NCI-H2081 (cell line): Measurements from ENCODE around the gene ASNS.
A peak's percentile ranks its signal among the peaks of the same experiment; 100 is the strongest.
"Not testable (repeated sequence)": the region's sequence is repeated elsewhere in the genome, so short reads cannot be mapped to it uniquely, and the experiment has no call there.

ENCODE experiments used
- DNase-seq, 2 experiments: peaks; one replicate each; lab custom pipeline; 2025; lab: John Stamatoyannopoulos, UW

Gene ASNS, protein sequence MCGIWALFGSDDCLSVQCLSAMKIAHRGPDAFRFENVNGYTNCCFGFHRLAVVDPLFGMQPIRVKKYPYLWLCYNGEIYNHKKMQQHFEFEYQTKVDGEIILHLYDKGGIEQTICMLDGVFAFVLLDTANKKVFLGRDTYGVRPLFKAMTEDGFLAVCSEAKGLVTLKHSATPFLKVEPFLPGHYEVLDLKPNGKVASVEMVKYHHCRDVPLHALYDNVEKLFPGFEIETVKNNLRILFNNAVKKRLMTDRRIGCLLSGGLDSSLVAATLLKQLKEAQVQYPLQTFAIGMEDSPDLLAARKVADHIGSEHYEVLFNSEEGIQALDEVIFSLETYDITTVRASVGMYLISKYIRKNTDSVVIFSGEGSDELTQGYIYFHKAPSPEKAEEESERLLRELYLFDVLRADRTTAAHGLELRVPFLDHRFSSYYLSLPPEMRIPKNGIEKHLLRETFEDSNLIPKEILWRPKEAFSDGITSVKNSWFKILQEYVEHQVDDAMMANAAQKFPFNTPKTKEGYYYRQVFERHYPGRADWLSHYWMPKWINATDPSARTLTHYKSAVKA

DNA sequence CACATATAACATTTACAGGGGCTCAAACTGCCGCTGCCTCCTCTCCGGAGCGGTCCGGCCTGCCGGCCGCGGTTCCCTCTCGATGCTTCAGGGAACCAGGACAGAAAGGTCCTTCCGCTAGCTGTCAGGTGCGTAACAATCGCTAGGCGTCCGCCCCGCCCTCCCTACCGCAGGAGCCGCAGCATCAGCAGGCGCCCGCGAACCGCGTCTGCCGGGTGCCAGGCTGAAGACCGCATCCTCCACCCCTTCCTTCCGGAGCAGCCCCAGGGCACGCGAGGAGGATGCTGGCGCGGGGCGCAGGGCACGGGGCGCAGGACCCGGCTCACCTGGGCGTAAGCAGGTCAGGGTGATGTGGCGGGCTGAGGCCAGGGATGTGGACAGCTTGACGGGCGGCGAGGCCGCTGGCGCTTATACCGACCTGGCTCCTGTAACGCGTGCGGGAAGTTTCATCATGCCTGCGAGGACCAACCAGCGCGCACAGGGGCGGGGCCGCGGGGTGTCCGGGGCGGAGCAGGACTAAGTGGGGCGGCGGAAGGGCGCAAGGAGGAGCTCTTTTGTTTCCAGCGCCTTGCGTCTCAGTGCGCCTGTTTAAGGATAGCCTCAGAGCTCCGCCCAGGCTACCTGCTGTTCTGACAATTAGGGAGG is at the start of gene ASNS:
TSS of gene ASNS (minus strand) at position 384 of the 645 bp plus-strand sequence. CDS start 3,252 bp downstream, outside the sequence.
- DNase-seq, result peak; percentile 97 to 98

DNA sequence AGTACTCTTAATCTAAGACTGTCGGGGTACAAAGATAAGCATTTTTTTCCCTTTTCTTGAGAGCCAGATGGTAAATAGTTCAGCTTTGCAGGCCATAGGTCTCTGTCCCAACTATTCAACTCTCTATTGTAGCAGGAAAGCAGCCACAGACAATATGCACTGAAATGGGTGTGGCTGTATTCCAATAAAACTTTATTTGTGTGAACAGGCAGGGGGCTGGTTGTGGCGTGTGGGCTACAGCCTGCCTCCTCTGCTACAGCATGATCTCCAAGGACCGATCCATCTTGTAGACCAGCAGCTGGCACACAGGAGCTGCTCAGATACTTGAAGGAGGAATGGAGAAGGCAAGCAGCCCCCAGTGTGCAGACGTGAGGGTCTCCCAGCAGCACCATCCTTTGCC is 49.0 kb upstream of the ASNS start:
- not testable (repeated sequence) for DNase-seq

DNA sequence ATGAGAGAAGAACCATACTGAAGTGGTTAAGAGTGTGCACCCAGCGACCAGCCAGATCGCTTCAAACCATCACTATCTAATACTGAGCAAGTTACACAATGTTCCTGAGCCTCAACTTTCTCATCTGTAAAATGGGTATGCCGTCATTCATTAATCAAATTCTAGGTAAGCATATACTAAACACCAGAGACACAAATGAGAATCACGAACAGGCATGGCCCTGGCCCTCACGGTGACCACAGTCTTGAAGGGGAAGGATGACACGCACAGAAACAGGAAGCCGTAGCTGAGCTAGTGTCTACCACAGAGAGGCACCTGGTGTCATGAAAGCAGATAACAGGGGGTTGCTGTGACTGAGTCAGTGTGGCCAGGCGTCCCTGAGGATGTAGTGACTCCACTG is 43.1 kb upstream of the ASNS start:
- not testable (repeated sequence) for DNase-seq

DNA sequence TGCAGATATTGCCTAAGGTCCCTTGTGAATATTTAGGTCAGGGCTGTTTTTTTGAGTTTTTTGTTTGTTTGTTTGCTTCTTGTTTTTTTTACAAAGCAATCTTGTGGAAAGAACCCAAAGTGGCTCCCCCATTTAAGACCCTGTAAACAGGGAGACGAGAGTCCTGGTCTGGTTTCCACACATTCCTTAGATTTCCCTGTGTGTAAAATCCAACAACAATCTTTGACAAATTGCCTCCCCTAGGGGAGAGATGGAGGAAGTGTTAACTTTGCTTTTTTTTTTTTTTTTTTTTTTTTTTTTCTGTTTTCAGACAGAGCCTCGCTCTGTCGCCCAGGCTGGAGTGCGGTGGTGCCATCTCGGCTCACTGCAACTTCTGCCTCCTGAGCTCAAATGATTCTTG is 40.1 kb upstream of the ASNS start:
- DNase-seq, result not testable (repeated sequence)

DNA sequence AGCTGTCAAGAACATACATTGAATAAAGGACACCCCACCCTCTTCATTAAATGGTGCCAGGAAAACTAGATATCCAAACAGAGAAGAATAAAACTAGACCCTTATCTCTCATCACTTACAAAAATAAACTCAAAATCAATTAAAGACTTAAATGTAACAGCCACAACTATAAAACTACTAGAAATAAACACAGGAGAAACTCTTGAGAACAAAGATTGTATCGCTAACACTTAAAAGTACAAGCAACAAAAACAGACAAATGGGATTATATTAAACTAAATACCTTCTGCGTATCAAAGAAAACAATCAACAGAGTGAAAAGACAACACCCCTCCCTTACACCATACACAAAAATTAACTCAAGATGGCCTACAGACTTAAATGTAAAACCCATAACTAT is 24.7 kb upstream of the ASNS start:
- DNase-seq, result not testable (repeated sequence)

DNA sequence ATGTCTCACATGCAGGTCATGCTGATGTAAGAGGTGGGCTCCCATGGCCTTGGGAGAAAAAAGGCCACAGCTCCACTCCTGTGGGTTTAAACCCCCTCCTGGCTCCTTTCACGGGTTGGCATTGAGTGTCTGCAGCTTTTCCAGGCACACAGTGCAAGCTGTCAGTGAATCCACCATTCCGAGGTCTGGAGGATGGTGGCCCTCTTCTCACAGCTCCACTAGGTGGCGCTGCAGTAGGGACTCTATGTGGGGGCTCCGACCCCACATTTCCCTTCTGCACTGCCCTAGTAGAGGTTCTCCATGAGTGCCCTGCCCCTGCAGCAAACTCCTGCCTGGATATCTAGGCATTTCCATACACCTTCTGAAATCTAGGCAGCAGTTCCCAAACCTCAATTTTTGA is 19.5 kb upstream of the ASNS start:
- DNase-seq, result not testable (repeated sequence)

DNA sequence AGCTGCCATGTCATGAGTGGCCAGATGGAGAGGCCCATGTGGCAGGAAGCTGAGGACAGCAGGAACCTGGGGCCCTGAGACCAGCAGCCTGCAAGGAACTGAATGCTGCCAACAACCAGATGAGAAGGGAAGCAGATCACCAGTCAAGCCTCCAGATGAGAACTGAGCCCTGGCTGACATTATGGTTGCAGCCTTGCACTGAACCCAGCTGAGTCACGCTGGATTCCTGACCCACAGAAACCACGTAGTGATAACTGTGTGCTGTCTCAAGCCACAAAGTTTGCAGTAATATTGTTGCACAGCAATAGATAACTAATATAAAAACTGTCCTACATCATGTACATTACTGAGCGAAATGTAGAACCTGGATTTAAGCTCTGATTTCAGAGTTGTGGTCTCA is 7.3 kb upstream of the ASNS start:
- DNase-seq, result not testable (repeated sequence)

DNA sequence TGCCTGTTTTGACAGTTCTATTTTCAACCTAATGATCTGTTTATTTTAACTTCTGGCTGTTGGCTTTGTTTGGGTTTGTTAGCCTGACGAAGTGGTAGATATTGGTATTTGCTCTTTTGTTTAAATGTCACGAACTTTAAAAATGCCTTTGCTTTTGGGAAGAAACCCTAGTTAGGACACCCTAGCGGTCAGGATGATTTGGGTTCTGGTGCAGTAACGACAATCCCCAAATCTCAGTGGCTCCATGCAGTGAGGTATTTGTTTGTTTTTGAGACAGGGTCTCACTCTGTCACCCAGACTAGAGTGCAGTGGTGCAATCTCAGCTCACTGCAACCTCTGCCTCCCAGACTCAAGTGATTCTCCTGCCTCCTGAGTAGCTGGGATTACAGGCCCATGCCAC is 2.7 kb upstream of the ASNS start:
- not testable (repeated sequence) for DNase-seq

DNA sequence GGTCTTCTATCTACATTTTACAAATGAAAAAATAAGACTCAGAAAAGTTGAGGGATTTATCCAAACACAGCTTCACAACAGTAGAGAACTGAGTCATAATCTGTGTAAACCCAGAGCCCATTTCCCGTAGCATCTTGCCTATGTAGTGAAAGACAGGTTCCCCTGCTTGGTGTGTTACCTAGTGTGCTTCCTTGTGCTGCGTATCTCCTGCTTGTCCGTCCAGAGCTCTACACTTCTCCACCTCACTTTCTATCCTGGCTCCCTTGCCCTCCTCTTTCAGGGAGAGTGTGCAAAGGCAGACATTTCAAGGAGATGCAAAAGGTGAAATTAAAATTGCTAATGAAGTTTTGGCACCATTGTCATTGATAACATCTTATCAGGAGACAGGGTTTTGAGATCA is 1.4 kb upstream of the ASNS start:
- no peak for DNase-seq

DNA sequence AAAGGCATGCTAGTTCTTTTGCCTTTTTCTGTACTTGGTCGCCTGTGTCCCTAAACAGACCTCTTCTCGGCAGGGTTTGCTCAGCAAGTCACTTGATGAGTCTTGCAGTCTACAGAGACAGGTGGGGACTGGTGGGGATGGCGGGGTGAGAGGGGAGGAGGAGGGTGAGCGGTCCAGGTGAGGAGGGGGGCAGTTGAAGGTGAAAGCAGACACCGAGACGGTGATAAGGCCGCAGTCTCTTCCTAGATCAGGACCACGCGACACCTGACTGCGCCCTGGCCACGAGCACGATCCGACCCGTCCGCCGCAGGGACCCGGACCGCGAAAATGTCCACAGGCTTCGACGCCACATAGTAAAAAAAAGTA is 566 bp downstream of the ASNS start:
- peak in 1 of 2 experiments; percentile 73 for DNase-seq

DNA sequence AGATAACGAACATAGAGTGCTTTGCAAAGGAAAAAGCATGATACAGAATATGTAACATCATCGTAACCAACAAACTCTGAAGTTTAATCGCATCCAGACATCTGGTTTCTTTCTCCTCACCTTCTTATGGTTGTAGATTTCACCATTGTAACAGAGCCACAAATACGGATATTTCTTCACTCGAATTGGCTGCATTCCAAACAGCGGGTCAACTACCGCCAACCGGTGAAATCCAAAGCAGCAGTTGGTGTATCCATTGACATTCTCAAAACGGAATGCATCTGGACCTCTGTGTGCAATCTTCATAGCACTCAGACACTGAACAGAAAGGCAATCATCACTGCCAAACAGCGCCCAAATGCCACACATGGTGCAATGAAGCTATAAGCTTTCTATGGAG is 3.4 kb downstream of the ASNS start:
- peak in 1 of 2 experiments; percentile 57 for DNase-seq

DNA sequence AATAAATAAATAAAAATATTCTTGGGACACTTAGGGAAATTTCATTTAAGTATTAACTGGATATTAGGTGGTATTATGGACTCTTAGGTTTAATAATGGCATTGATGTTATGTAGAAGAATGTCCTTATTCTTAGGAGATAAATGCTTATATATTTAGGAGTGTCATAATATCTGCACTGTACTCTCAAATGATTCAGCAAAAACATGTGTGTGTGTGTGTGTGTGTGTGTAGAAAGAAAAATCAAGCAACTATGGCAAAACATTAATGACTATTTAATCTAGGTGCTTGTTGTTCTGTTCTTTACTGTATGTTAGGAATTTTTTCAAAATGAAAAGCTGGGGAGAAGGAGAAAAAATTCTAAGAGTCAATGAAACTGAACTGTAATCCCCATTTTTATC is 3.9 kb downstream of the ASNS start:
- DNase-seq, result no peak

DNA sequence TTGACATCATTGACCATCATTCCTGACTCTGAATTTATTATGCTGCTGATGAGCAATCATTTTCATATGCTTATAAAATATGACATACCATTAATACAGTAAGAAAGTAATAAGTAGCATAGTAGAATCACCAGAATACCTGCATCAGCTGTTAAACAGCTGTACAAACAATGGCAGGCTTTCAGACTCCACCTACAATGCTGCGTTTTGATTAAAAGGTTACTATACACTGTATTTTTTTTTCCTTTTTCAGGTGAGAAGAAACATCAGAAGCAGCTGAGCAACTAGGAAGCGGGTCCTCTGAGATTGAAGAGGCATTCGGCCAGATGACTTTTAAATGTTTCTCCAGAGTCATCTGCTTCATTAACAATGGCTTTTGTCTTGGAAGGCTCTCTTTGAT is 7.1 kb downstream of the ASNS start:
- peak in 1 of 2 experiments; percentile 26 for DNase-seq

DNA sequence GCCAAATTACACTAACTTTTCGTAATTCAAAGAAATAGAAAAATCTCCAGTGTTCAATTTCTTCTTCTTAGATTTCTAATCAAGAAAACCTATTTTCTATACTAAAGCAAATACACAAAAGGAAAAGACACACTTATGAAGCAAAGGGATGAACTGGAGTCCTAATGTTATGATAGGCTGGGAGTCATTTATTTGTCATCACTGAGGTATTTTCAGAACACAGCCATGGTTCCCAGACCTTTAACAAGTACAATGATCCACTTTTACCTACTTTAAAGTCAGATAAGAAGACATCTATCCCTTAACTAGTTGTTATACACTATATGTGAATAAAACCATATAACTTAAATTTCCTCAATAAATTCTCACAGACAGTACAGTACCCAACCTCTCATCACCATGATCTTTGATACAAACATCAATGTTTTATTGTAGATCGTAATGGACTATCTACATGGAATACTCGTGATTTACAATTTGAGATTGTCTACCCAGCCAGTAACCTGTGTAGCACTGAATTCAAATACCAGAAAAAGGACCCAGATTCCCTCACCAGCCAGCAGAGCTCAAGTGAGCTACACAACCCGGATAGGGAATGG is 12.5 kb downstream of the ASNS start:
- no peak for DNase-seq

DNA sequence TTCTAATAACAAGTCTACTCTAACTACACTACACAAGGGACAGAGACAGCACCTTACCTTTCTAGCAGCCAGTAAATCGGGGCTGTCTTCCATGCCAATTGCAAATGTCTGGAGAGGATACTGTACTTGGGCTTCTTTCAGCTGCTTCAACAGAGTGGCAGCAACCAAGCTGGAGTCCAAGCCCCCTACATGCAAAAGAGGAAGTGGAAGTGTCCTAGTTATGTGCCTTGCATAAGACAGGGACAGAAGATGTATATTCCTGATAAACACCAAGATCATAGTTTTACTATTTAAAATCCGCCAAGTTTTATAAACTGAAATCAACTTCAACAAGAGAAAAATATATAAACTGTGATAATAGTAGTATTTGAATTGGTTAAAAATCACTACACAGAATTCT is 14.0 kb downstream of the ASNS start:
- DNase-seq, result no peak

DNA sequence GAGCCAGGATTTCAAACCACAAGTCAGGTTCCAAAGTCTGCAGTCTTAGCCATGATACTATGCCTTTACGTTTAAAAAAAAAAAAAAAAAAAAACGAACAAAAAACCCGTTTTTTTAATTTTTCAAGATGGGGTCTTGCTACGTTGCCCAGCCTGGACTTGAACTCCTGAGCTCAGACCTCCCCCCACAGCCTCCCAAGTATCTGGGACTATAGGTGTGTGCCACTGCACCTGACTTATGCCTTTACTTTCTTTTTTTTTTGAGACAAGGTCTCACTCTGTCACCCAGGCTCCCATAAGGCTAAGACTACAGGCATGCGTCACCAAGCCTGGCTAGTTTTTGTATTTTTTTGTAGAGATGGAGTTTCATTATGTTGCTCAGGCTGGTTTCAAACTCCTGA is 14.7 kb downstream of the ASNS start:
- DNase-seq, result no peak

DNA sequence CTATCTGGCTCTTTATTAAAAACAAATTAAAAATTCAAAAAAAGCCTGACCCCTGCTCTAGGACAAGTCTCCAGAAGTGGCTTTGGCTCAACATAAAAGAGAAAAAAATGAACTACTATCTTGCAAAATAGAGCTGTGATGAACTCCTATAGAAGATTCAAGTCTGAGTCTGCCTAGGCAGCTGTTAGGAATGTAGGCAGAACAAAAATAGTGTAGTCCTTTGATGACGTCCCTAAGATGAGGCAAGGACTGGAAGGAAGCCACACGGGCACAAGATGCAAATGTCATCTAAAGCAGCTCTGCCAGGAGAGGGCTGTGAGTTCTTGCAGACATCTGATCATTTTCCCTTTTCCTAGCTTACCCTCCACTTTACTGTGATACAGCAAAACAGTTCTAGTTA is 20.5 kb downstream of the ASNS start:
- DNase-seq, result no peak

DNA sequence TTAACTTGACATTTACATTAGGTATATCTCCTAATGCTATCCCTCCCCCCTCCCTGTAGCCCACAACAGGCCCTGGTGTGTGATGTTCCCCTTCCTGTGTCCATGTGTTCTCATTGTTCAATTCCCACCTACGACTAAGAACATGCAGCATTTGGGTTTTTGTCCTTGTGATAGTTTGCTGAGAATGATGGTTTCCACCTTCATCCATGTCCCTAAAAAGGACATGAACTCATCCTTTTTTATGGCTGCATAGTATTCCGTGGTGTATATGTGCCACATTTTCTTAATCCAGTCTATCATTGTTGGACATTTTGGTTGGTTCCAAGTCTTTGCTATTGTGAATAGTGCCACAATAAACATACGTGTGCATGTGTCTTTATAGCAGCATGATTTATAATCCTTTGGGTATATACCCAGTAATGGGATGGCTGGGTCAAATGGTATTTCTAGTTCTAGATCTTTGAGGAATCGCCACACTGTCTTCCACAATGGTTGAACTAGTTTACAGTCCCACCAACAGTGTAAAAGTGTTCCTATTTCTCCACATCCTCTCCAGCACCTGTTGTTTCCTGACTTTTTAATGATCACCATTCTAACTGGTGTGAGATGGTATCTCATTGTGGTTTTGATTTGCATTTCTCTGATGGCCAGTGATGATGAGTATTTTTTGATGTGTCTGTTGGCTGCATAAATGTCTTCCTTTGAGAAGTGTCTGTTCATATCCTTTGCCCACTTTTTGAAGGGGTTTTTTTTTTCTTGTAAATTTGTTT is 21.8 kb downstream of the ASNS start:
- DNase-seq, result not testable (repeated sequence)

DNA sequence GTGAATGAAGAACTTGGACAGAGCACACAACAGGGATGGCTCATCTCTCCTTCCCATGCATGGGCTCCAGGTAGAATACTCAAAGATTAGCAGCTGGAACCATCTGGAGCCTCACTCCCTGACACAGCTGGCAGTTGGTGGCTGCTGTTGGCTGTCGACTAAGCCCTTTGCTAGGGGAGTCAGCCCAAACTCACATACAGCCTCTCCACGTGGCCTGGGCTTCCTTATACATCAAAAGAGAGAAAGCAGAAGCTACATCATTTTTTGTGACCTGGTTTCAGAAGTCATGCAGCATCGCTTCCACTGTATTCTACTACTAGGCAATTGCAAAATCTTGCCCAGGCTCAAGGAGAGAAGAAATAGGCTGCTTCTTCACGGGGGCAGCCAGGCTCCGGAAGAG is 24.4 kb downstream of the ASNS start:
- no peak for DNase-seq

DNA sequence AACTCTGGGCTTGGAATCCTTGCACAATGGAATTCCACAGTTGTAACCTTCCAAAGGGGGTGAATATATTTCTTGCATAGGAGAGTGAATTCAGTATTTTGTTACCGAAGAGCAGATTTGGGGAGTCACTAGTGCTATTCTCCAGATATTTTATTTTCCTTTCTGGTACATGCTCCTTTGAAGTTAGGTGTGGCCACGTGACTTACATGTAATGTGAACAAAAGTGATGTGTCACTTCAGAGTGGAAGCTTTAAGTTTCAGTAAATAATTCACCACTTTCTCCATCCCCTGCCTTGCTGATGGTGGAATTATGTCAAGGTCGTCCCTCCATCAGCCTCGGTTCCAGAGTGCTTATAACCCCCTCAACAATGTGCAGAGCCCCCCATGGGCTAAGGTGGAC is 25.3 kb downstream of the ASNS start:
- no peak for DNase-seq

DNA sequence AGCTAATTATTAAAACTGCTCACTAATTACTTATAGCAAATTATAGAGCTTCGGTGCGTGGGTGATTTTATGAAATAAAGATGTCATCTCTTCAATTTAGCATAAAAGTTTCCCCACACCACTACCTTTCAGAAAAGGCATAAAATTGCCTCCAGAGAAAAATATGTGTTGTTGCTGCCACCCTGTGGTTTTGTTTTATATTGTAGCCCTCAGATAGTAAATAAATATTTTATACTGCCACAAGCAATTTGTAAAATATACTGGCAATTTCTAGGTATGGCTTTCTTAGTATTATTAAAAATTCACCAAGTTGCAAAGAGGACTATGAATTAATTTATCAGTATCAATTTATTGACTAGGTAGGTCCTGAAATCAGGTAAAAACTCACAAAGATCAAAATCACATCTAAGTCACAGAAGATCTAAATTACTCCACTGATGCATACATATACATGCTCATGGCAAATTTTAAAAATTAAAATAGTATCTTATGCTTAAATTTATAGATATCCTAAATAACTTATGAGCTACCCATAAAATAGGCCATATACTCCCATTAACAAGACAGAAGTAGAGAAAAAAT is 26.5 kb downstream of the ASNS start:
- DNase-seq, result peak; percentile 42 to 58

DNA sequence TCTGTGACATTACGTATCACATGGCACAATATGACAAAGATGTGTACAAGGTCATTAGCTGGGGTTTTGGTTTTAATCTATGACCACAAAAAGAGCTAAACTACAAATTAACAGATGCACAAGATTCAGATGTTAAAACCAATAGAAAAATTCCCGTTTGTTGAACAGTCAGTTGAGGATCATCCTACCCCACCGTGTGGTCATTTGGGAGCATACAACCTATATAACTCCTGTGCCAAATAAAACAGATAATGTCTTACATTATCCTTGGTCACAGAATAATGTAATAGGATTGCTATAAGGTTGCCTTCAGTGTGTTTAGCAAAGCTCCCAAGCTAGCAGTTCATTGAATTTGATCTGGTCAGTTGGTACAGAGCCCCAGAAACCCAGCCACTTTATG is 28.2 kb downstream of the ASNS start:
- no peak for DNase-seq
